Measurements from ENCODE around the gene NXPE4. TPM values are rescaled to one million over a fixed set of nuclear protein-coding genes. Genes with fewer than 3 reads are reported as not detected.

Gene NXPE4
- total and polyA plus RNA-seq, 4 donors, result not detected

- TF ChIP-seq, protein P1, sequence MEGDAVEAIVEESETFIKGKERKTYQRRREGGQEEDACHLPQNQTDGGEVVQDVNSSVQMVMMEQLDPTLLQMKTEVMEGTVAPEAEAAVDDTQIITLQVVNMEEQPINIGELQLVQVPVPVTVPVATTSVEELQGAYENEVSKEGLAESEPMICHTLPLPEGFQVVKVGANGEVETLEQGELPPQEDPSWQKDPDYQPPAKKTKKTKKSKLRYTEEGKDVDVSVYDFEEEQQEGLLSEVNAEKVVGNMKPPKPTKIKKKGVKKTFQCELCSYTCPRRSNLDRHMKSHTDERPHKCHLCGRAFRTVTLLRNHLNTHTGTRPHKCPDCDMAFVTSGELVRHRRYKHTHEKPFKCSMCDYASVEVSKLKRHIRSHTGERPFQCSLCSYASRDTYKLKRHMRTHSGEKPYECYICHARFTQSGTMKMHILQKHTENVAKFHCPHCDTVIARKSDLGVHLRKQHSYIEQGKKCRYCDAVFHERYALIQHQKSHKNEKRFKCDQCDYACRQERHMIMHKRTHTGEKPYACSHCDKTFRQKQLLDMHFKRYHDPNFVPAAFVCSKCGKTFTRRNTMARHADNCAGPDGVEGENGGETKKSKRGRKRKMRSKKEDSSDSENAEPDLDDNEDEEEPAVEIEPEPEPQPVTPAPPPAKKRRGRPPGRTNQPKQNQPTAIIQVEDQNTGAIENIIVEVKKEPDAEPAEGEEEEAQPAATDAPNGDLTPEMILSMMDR (IDR thresholded peaks at IDR 0.05; ENCODE audit: control extremely low read depth, extremely low read depth), result no peak
- DNase-seq, result no peak
- no peaks in the 10 kb centered on the region for H3K4me1 ChIP-seq (ENCODE audit: control insufficient read depth in 5 of 5, insufficient read depth in 5 of 5, low read length in 5 of 5)
- ATAC-seq (ENCODE audit: insufficient read depth, low FRiP score), result no peak
- H3K27me3 ChIP-seq (ENCODE audit: control insufficient read depth in 3 of 3, insufficient read depth in 3 of 3, low read length in 2 of 3), result peaks cover 0 to 2% (median 0%) of the 10 kb centered on the region in 3 donors
- WGBS, 2 donors, result 83 to 88% methylated on average over 4 of the region's 4 CpGs
- H3K36me3 ChIP-seq (ENCODE audit: control insufficient read depth in 4 of 4, insufficient read depth in 4 of 4, low read length in 4 of 4), result no peaks in the 10 kb centered on the region
- H3K27ac ChIP-seq (ENCODE audit: low read depth in 1 of 2, low read length in 1 of 2), result no peak overlapping the region
- no peak overlapping the region for H3K4me3 ChIP-seq
- no peak overlapping the region for H3K9ac ChIP-seq (ENCODE audit: insufficient read depth in 1 of 2, low read length in 2 of 2)
- H3K9me3 ChIP-seq (ENCODE audit: control insufficient read depth in 4 of 4, insufficient read depth in 3 of 4, low read length in 3 of 4), result no peaks in the 10 kb centered on the region
Measured at GRCh38 chr11:114551060-114551459, 44.5 kb downstream of the NXPE4 start.

DNA sequence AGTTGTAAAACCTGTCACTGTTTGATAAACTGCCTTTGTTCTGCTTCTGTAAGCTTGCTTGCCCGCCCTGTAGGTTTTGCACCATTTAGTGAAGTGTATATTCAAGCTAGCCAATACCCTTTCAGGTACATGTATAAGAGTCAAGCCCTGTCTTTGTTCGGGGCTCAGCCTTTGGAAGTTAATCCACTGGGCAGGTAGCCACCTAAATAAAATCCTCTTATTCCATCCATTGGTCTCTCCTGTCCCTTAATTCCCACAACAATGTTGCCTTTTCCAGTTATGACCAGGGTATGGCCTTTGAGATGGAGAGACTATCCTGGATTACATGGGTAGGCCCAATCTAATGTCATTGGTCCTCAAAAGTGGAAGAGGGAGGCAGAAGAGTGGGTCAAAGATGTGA, 69.9 kb downstream of the NXPE4 start:
- no peak overlapping the region for H3K27ac ChIP-seq (ENCODE audit: low read depth in 1 of 2, low read length in 1 of 2)
- no peaks in the 10 kb centered on the region for H3K27me3 ChIP-seq (ENCODE audit: control insufficient read depth in 3 of 3, insufficient read depth in 3 of 3, low read length in 2 of 3)
- DNase-seq (no peak), ATAC-seq (ENCODE audit: insufficient read depth, low FRiP score) (no peak)
- H3K9me3 ChIP-seq (ENCODE audit: control insufficient read depth in 4 of 4, insufficient read depth in 3 of 4, low read length in 3 of 4), result peaks cover 2 to 11% (median 2%) of the 10 kb centered on the region in 4 donors
- WGBS, 2 donors, result 82 to 89% methylated on average over 2 of the region's 2 CpGs
- TF ChIP-seq, protein P1 (IDR thresholded peaks at IDR 0.05; ENCODE audit: control extremely low read depth, extremely low read depth), result no peak
- no peak overlapping the region for H3K9ac ChIP-seq (ENCODE audit: insufficient read depth in 1 of 2, low read length in 2 of 2)
- no peaks in the 10 kb centered on the region for H3K4me1 ChIP-seq (ENCODE audit: control insufficient read depth in 5 of 5, insufficient read depth in 5 of 5, low read length in 5 of 5)
- H3K36me3 ChIP-seq (ENCODE audit: control insufficient read depth in 4 of 4, insufficient read depth in 4 of 4, low read length in 4 of 4), result no peaks in the 10 kb centered on the region
- no peak overlapping the region for H3K4me3 ChIP-seq

DNA sequence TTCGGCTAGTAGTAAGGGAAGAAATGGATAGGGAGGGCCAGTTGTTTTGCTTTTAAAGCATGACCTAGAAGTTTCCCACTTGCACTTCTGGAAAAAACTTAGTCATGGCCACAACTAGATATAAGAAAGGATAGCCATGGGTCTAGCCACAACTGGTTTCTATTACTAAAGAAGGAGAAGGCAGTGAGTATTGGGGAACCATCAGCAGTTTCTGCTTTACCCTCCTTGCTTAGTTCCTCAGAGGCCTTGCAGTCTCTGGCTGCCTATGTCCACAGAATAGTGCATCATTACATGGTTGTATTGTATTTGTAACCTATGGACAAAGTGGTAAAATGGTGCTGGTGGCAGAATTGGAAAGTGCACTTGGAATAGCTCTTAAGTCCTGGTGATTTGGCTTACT, 71.5 kb downstream of the NXPE4 start:
- no peak for ATAC-seq (ENCODE audit: insufficient read depth, low FRiP score)
- H3K27me3 ChIP-seq (ENCODE audit: control insufficient read depth in 3 of 3, insufficient read depth in 3 of 3, low read length in 2 of 3), result no peaks in the 10 kb centered on the region
- H3K4me3 ChIP-seq, result no peak overlapping the region
- 92 to 93% methylated on average over 1 of the region's 1 CpG for WGBS, 2 donors
- TF ChIP-seq, protein P1 (IDR thresholded peaks at IDR 0.05; ENCODE audit: control extremely low read depth, extremely low read depth), result no peak
- no peak overlapping the region for H3K27ac ChIP-seq (ENCODE audit: low read depth in 1 of 2, low read length in 1 of 2)
- no peak for DNase-seq
- H3K4me1 ChIP-seq (ENCODE audit: control insufficient read depth in 5 of 5, insufficient read depth in 5 of 5, low read length in 5 of 5), result no peaks in the 10 kb centered on the region
- H3K9ac ChIP-seq (ENCODE audit: insufficient read depth in 1 of 2, low read length in 2 of 2), result no peak overlapping the region
- no peaks in the 10 kb centered on the region for H3K36me3 ChIP-seq (ENCODE audit: control insufficient read depth in 4 of 4, insufficient read depth in 4 of 4, low read length in 4 of 4)
- peaks cover 2 to 8% (median 2%) of the 10 kb centered on the region in 4 donors for H3K9me3 ChIP-seq (ENCODE audit: control insufficient read depth in 4 of 4, insufficient read depth in 3 of 4, low read length in 3 of 4)

DNA sequence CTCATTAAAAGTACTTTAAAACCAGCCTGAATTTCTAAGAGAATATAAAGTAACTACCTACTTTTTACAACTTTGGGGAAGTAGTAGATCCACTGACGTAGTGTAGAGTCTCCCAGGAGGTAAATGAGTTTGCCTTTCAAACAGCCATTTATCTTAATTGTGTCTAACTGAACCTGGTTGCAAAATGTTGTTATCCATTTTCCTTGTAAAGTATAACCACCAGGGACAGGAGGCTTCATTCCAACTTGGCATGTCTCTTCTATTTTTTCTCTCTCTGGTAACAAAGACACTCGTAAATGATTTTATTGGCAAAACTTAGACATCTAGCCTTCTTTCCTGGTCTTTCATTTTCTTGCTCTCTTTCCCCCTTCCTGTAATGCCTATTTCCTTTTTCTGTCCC, 72.8 kb downstream of the NXPE4 start:
- Histone ChIP-seq H3K4me3 (no peak overlapping the region), H3K9ac (ENCODE audit: insufficient read depth in 1 of 2, low read length in 2 of 2) (no peak overlapping the region), H3K27ac (ENCODE audit: low read depth in 1 of 2, low read length in 1 of 2) (no peak overlapping the region), H3K9me3 (ENCODE audit: control insufficient read depth in 4 of 4, insufficient read depth in 3 of 4, low read length in 3 of 4) (peaks cover 2 to 8% (median 2%) of the 10 kb centered on the region in 4 donors), H3K27me3 (ENCODE audit: control insufficient read depth in 3 of 3, insufficient read depth in 3 of 3, low read length in 2 of 3) (no peaks in the 10 kb centered on the region), H3K36me3 (ENCODE audit: control insufficient read depth in 4 of 4, insufficient read depth in 4 of 4, low read length in 4 of 4) (no peaks in the 10 kb centered on the region), H3K4me1 (ENCODE audit: control insufficient read depth in 5 of 5, insufficient read depth in 5 of 5, low read length in 5 of 5) (no peaks in the 10 kb centered on the region)
- TF ChIP-seq, protein P1 (IDR thresholded peaks at IDR 0.05; ENCODE audit: control extremely low read depth, extremely low read depth), result no peak
- DNase-seq (no peak), ATAC-seq (ENCODE audit: insufficient read depth, low FRiP score) (no peak)
- 73 to 80% methylated on average over 2 of the region's 2 CpGs for WGBS, 2 donors
